ENCODE results near the gene TOR3A. TPM values are rescaled to one million over a fixed set of nuclear protein-coding genes. Genes with fewer than 3 reads are reported as not detected.

Gene TOR3A
- total and polyA plus RNA-seq, 2 of the 8 experiments (the other 6 are each of a cell fraction or from before 2014, with no cell fraction given): 15.3 to 21.4 TPM

DNA sequence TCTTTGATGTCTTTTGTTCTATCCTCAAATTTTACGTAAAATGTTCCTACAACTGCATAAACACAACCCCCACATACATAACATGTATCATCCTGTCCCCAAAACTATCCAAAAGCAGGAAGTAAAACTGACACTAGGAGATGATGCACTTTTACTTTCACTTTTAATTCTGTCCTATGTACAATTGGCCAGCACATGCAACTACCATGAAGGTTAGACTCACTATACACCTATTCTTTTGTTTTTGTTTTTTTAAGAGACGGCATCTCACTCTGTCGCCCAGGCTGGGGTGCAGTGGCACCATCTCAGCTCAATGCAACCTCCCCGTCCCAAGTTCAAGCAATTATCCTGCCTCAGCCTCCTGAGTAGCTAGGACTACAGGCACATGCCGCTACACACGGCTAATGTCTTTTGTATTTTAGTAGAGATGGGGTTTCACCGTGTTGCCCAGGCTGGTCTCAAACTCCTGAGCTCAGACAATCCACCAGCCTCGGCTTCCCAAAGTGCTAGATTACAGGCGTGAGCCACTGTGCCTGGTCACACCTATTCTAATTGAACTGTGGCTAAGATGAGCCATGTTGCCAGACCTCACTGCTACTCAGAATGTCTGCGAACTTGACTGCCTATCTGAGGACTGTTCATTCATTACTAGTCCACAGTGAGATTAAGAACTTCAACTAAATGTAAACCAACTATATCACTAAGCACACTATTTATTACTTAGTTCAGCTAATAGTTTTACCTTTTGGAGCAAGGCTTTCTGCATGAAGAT is 48.0 kb downstream of the TOR3A start:
- Histone ChIP-seq H4K91ac (replicated peaks; ENCODE audit: insufficient read length, low read length) (no peak overlapping the region), H3K79me1 (ENCODE audit: low read depth, low read length) (peaks cover 3% of the 10 kb centered on the region; the same call in 1 of the 2 replicates), H2BK15ac (ENCODE audit: low read length) (no peak overlapping the region), H3K9ac (replicated peaks in 1 of 4; ENCODE audit: extremely low read depth in 1 of 4, low read depth in 3 of 4, low read length in 3 of 4) (no peak overlapping the region), H3K14ac (ENCODE audit: insufficient read length) (no peak overlapping the region), H2AK5ac (ENCODE audit: low read depth, low read length) (no peak overlapping the region), H3K4me3 (ENCODE audit: extremely low read depth in 1 of 4, insufficient read depth in 2 of 4, low read depth in 3 of 4, low read length in 4 of 4) (no peak overlapping the region), H3K23ac (ENCODE audit: insufficient read length) (no peak overlapping the region), H4K5ac (ENCODE audit: insufficient read length, low read depth, low read length) (no peak overlapping the region), H3K23me2 (ENCODE audit: low read depth, low read length) (no peaks in the 10 kb centered on the region), H3K18ac (ENCODE audit: extremely low read depth, low read length) (no peak overlapping the region), H2AFZ (ENCODE audit: low read length) (no peak overlapping the region), H3K27ac (ENCODE audit: low read depth, low read length) (no peak overlapping the region), H3K4me2 (ENCODE audit: insufficient read depth in 1 of 2, low read depth in 2 of 2, low read length in 2 of 2) (no peak overlapping the region), H2BK12ac (ENCODE audit: low read depth, low read length) (no peak overlapping the region), H3K9me3 (ENCODE audit: insufficient read depth in 2 of 2, low read depth in 1 of 2, low read length in 1 of 2) (peaks cover 0 to 4% of the 10 kb centered on the region in 2 experiments; a peak in 1 of 4 replicates), H3K79me2 (ENCODE audit: control insufficient read depth in 1 of 2, insufficient read depth in 2 of 2, low read length in 2 of 2) (0 out of 4 replicates have a peak, but pooled peaks cover 0 to 2% of the 10 kb centered on the region in 2 experiments), H2BK5ac (ENCODE audit: low read depth, low read length) (no peak overlapping the region), H2BK20ac (ENCODE audit: low read length) (no peak overlapping the region), H3K36me3 (ENCODE audit: control insufficient read depth in 2 of 4, insufficient read depth in 4 of 4, low read length in 3 of 4) (peaks cover 0 to 6% (median 2%) of the 10 kb centered on the region in 4 experiments; a peak in 4 of 8 replicates), H3K4ac (replicated peaks; ENCODE audit: insufficient read length, low read depth, low read length) (no peak overlapping the region), H3K56ac (replicated peaks; ENCODE audit: insufficient read length, low read depth, low read length) (no peak overlapping the region), H3K4me1 (replicated peaks in 1 of 4; ENCODE audit: control insufficient read depth in 3 of 4, insufficient read depth in 4 of 4, low read length in 3 of 4) (no peaks in the 10 kb centered on the region), H4K20me1 (replicated peaks in 1 of 2; ENCODE audit: control insufficient read depth in 1 of 2, insufficient read depth in 2 of 2, low read length in 2 of 2) (no peaks in the 10 kb centered on the region), H2BK120ac (replicated peaks; ENCODE audit: low read depth, low read length) (no peak overlapping the region), H3K27me3 (replicated peaks in 1 of 4; ENCODE audit: control insufficient read depth in 3 of 4, extremely low read depth in 1 of 4, insufficient read depth in 3 of 4, low read length in 3 of 4) (no peaks in the 10 kb centered on the region), H4K8ac (ENCODE audit: extremely low read depth, insufficient read depth, low read length) (no peak overlapping the region)
- FAIRE-seq: no peak
- ChIA-PET CTCF (ENCODE audit: partially characterized antibody) (interaction anchor here (0.6 to 1.4 kb wide), 6 partner anchors 8 to 293 kb away, joined by 3 to 8 read pairs (median 4); no protein-coding TSS in a partner anchor), POLR2A (ENCODE audit: partially characterized antibody) (interaction anchor here (0.6 kb wide), 1 partner anchor 173 kb away, joined by 3 read pairs; no protein-coding TSS in a partner anchor)
- 88% methylated on average over 10 of the region's 10 CpGs; no CpG with 5 or more reads in 1 of the 2 experiments for WGBS, 2 experiments (ENCODE audit: extremely low coverage in 1 of 2, insufficient coverage in 1 of 2, insufficient read length in 1 of 2, insufficient replicate concordance in 2 of 2, low coverage in 1 of 2, low lambda C conversion rate in 2 of 2, missing lambda C conversion rate in 1 of 2)
- DNase-seq (ENCODE audit: low read depth in 1 of 2, low spot score in 2 of 2): no peak
- TF ChIP-seq POU5F1 (IDR thresholded peaks at IDR 0.05; ENCODE audit: low read depth, low read length) (no peak), BACH1 (IDR thresholded peaks at IDR 0.05; ENCODE audit: low read length) (no peak), RBBP5 (IDR thresholded peaks at IDR 0.05; ENCODE audit: borderline replicate concordance, low read depth, low read length) (no peak), POLR2A (IDR thresholded peaks at IDR 0.05; ENCODE audit: control extremely low read depth in 1 of 2, low read depth in 2 of 2, low read length in 2 of 2) (no peak), PHF8 (conservative IDR thresholded peaks at IDR 0.05; ENCODE audit: low read depth, low read length) (no peak), HDAC2 (IDR thresholded peaks at IDR 0.05; ENCODE audit: borderline replicate concordance in 1 of 2, low read depth in 2 of 2, low read length in 2 of 2) (no peak), KDM4A (IDR thresholded peaks at IDR 0.05; ENCODE audit: low read depth, low read length, severe bottlenecking) (no peak), CREB1 (IDR thresholded peaks at IDR 0.05) (no peak), SIN3A (conservative IDR thresholded peaks at IDR 0.05 in 1 of 2, IDR thresholded peaks at IDR 0.05 in 1 of 2; ENCODE audit: low read depth in 1 of 2, low read length in 2 of 2) (no peak), E2F6 (IDR thresholded peaks at IDR 0.05) (no peak), YY1 (IDR thresholded peaks at IDR 0.05; ENCODE audit: low read depth, low read length) (no peak)

Measured in H1 (cell line).